Ecto neural progenitor cell (in vitro differentiated cells): ENCODE data around the gene PPP1R7.
A peak's percentile ranks its signal among the peaks of the same experiment; 100 is the strongest.

Source experiments
- DNase-seq: peaks from one replicate; pipeline ENCODE4 v3.0.0-alpha.2; 2018; ENCODE audit warnings: low spot score

The PPP1R7 gene

GRCh38 chr2:241139531-241140444 lies 10.5 kb upstream of the PPP1R7 start:
- no peak for DNase-seq

DNA sequence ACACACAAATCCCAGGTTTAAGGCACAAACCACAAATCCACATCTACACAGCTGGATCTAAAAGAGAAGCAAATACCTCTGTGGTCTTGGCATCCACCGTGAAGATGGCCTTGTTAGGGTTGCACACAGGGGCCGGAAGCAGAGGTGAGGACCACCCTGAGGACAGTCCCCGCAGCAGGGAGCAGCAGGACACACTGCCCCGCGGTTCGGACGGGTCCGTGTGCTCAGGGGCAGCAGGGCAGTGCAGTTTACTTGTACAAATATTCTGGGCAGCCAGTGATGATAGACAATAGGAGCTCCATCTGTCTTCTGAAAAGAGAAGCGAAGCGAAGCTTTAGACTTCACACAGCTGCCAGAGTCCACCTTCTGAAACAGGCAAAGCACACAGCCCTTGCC lies 9.8 kb upstream of the PPP1R7 start:
- DNase-seq = no peak

GRCh38 chr2:241141214-241141770 lies 9.0 kb upstream of the PPP1R7 start:
- no peak for DNase-seq

DNA sequence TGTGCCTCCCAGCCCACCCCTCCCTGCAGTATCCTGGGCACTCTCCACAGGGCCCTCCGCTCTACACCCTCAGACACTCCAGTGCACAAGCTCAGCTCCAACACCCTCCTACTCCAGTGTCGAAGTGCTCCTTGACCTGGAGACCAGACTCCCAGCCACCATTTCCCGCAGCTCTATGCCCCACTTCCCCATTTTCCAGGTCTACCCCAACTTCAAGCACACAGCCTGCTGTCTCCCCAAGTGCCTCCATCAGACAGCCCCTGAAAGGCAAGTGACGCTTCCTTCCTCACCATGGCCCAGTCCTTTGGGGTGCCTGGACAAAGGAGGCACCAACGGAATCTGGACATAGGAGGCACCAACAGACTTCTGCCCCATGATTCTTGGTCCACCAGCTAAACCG lies 8.2 kb upstream of the PPP1R7 start:
- no peak for DNase-seq

DNA sequence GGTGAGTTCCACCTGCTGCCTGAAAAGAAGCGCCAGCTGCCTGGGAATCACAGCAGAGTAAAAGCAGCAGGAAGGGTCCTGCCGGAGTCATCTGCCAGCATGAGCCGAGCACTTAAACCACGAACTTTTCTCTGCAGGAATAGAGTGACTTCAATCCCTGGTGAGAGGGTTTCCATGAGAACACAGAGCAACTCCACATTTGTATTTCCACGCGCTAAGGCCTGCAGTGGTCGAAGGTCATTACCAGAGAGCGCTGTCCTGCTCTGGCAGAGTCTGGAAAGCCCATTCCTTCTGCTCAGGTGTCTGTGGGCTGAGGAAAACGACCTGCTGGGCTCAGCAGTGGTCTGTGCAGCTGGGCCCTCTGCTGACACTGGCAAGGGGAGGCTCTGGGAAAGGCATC lies 7.7 kb upstream of the PPP1R7 start:
- no peak for DNase-seq

DNA sequence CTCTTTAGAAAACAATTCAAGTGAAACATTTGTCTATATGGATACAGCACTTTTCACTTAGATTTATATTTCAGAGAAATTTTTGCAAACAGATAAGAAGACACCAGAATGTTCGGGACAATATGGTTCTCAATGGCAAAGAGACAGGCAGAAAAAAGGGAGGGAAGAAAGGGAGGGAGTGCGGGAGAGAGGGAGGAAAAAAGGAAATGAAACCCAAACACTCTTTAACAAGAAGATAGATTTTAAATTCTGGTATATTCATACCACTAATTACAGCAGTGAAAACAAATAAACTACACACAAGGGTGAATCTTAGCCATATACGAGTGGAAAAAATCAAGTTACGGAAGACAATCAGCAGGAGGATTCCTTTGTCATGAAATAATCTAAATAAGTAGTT lies 4.0 kb upstream of the PPP1R7 start:
- no peak for DNase-seq

DNA sequence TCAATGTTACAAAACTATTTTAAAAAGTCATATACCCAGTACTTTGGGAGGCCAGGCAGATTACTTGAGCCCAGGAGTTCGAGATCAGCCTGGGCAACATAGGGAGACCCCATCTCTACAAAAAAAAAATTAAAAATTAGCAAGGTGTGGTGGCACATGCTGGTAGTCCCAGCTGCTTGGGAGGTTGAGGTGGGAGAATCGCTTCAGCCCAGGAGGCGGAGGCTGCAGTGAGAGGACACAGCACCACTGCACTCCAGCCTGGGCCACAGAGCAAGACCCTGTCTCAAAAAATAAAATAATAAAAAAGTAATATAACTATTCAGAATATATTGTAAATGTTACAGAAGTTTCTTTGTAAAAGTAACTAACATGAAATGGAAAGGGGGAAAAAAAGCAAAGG lies 2.9 kb upstream of the PPP1R7 start:
- no peak for DNase-seq

DNA sequence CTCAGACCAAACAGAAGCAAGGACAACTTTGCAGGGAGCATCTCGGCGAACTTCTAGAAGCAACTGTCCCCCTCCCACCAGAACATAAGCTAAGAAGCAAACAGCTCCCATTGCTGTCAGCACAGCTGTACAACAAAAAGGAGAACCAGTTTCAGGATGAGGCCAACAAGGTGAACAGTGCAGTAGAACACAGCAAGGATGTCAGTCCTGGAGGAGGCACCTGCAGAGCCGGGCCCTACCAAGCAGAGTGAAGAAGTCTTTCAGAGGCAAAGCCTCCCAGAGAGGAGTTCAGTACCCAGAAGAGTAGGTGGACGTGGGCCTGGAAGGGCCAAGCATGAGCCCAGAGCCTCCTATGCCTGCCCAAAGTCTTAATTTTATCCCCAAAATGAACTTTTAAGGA lies 2.0 kb upstream of the PPP1R7 start:
- no peak for DNase-seq

GRCh38 chr2:241148891-241149674 lies 1.2 kb upstream of the PPP1R7 start, which contains the start of gene PASK:
TSS of gene PASK (minus strand) at chr2:241149472. CDS start at chr2:241143032, 6,440 bp downstream.
- DNase-seq = peak; percentile 93

DNA sequence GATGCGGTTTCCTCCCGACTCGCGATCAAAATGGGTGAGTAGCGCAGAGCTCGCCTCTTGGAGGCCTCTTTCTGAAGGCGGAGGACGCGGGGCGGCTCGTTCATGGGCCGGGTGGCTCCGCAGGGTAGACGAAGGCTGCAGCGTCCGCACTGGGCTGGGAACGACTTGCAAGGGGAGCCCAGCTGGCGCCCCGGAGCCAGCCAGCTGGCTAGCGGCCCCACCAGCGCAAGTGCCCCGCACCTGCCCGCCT lies 667 bp upstream of the PPP1R7 start:
- no peak for DNase-seq

GRCh38 chr2:241150660-241151530 lies 628 bp downstream of the PPP1R7 start:
- DNase-seq = no peak

DNA sequence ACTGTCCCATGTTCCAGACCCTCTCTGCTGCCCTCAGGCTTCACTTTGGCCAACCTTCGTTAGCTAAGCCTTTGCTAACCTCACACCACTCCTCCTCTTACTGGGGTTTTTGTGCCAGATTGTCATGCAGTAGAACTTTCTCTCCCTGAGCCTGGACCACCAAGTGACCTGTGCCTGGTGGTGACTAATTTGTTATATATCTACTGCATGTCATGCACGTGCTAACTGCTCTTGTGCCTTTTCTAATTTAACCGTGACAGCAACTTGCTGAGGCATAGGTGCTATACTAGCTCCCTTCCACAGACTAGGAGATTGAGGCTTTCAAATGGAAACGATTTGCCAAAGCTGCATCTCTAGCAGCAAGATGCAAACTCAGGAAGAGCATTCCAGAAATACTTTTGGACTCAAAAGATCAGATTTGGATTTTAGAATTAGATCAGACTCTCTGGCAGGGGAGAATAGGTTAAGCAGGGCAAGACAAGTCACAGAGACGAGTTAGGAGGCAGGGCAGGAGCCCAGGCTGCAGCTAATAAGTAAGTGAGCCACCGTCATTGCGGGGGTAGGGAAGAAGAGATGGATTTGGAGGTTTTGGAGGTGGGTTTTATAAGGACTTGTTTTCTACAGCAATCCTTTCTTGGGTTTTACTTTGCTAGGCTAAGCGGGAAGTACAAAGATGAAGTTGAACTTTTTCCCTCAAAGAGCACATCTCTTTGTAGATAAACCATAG lies 1.8 kb downstream of the PPP1R7 start:
- DNase-seq = no peak

DNA sequence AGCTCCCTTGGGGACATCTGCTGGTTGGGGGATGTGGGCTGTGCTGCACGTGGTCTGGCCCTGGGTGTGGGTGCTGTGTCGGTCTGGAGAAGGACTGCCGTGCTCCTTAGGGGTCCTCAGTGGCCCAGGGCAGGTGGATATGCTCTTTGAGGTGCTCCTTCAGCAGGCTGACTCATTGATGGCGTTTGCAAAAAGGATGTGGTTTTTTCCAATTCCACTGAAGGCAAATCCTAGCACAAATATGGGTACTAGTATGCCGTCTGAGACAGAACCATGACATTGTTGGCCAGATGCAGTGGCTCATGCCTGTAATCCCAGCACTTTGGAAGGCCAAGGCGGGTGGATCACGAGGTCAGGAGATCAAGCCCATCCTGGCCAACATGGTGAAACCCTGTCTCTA lies 3.3 kb downstream of the PPP1R7 start:
- DNase-seq = no peak

GRCh38 chr2:241154915-241155314 lies 4.6 kb downstream of the PPP1R7 start:
- DNase-seq = no peak

- DNase-seq = no peak
Observed at GRCh38 chr2:241155936-241156335, 5.7 kb downstream of the PPP1R7 start.

- no peak for DNase-seq
Observed at GRCh38 chr2:241156971-241157441, 6.7 kb downstream of the PPP1R7 start.

DNA sequence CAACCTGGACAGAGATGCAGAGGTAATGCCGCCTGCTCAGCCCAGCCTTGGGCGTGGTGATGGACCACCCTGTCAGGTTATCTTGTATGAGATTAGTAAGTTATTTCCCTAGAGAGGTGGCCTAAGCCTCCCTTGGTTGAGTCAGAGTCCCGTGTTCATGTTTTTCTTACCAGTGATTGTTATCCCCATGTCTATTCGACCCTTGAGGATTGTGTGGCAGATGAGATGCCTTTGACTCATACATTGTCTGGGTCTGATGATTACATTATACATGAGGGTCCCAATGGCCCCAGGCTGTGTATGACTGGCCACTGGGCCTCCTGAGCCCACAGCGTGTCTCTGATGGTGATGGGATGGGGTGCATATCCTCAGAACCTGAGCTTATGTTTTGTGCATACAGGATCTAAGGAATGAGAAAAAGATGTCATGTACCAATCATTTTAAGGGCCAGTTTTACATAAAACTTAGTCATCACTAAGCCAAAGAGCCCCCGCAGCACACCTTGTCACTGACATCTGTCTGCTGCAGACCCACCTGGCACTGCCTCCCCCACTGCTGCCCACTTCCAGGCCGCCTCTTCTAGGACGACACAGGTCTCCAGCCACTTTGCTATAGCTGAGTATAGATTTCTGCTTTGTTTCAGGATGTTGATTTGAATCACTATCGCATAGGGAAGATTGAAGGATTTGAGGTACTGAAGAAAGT lies 7.7 kb downstream of the PPP1R7 start:
- DNase-seq = no peak

GRCh38 chr2:241158546-241158900 lies 8.3 kb downstream of the PPP1R7 start:
- DNase-seq = no peak

- DNase-seq = no peak
Observed at GRCh38 chr2:241159116-241159515, 8.8 kb downstream of the PPP1R7 start.

DNA sequence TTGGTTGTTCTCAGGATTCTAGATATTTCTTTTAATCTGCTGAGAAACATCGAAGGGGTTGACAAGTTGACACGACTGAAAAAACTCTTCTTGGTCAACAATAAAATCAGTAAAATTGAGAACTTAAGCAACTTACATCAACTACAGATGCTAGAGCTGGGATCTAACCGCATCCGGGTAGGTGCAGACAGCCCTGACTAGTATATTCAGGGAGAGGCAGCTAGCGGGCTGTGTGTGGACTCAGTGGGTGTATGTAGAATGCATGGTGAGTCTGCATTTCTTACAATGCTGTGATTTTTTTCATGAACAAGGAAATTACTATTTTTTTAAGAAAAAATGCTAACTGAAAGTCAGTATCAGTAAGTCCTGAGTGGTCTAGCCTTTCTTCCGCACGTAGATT lies 10.1 kb downstream of the PPP1R7 start:
- no peak for DNase-seq
